ENCODE measurements around the gene FOXA3.

DNA sequence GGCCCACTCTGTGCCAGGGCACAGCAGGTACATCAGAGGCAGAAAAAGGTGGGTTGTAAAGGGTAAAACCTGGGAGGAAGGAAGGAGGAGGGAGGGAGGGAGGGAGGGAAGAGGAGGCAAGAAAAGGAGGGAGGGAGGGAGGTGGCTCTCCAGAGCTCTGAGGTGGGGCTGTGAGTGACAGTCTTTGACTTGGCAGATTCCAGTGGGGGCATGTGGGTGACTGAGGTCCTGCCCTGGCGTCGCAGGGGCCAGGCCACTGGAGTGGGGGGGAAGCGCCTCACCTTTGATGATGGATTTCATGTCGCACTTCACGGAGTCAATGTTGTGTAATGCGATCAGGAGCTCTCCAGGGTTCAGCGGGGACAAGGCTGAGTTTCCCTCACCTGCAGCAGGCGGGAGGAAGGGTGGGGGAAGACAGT, 43.0 kb upstream of the FOXA3 start:
- TF ChIP-seq MYC (IDR thresholded peaks at IDR 0.05; ENCODE audit: low read depth, low read length) (no peak), POLR2A (IDR thresholded peaks at IDR 0.05; ENCODE audit: extremely low read depth, insufficient read length) (no peak)
- TF ChIP-seq, protein P1, sequence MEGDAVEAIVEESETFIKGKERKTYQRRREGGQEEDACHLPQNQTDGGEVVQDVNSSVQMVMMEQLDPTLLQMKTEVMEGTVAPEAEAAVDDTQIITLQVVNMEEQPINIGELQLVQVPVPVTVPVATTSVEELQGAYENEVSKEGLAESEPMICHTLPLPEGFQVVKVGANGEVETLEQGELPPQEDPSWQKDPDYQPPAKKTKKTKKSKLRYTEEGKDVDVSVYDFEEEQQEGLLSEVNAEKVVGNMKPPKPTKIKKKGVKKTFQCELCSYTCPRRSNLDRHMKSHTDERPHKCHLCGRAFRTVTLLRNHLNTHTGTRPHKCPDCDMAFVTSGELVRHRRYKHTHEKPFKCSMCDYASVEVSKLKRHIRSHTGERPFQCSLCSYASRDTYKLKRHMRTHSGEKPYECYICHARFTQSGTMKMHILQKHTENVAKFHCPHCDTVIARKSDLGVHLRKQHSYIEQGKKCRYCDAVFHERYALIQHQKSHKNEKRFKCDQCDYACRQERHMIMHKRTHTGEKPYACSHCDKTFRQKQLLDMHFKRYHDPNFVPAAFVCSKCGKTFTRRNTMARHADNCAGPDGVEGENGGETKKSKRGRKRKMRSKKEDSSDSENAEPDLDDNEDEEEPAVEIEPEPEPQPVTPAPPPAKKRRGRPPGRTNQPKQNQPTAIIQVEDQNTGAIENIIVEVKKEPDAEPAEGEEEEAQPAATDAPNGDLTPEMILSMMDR (IDR thresholded peaks at IDR 0.05; ENCODE audit: low read depth, low read length) = no peak
- TF ChIP-seq, protein P2, sequence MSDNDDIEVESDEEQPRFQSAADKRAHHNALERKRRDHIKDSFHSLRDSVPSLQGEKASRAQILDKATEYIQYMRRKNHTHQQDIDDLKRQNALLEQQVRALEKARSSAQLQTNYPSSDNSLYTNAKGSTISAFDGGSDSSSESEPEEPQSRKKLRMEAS (IDR thresholded peaks at IDR 0.05; ENCODE audit: low read depth, low read length) = no peak
